Measurements from ENCODE around the gene PRKAR1B.

PRKAR1B gene

DNA sequence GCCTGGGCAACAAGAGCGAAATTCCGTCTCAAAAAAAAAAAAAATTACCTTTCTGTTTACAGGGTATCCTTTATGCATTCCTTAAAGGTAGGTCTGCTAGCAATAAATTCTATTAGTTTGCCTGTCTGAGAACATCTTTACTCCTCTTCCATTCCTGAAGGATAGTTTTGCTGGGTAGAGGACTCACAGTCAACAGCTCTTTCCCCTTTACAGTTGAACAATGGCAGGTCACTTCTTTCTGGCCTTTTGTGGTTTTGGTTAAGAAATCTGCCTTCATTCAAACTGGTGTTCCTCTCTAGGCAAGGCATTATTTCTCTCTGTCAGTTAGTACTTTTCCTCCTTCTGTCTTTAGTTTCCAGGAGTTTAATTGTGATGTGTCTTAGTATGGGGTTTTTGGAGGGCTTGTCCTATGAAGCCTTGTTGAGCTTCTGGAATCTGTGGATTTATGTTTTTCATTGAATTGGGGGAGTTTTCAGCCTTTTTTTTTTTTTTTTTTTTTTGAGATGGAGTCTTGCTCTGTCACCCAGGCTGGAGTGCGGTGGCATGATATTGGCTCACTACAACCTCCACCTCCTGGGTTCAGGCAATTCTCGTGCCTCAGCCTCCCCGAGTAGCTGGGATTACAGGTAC lies 5.3 kb downstream of the PRKAR1B start:
- no peak for DNase-seq (ENCODE audit: low read depth in 2 of 2)

DNA sequence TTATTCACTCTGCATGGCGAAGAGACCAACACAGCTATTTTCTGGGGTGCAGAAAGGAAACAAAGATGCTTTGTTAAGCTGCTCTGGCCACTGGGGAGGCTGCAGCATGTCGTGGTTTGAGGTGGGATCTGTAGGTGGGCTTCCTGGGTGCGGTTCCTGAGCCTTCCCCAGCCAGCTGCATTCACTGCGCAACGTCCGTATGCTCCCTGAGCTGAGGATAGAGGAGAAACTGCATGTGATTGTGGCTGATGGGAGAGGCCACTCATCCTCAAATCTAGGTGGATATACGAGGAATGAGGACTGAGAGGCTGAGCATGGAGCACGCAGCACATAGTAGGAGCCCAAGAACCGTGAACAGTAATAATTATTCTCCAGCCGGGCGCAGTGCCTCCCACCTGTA lies 10.4 kb downstream of the PRKAR1B start:
- DNase-seq (ENCODE audit: low read depth in 2 of 2), result no peak

DNA sequence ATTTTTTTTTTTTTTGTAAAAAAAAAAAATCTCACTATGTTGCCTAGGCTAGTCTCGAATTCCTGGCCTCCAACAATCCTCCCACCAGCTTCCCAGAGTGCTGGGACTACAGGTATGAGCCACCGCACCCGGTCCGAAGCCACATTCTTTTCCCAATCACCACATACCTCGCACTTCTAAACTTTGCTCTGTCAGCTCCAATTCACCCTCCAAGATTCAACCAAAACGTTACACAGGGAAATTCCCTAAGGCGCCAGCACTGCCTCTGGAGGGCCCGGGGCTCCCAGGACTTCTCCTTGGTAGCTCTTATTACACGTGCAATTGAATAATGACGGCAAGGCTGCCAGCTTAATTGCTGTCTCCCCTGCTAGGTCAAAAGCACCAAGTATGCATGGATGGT lies 10.9 kb downstream of the PRKAR1B start:
- no peak for DNase-seq (ENCODE audit: low read depth in 2 of 2)

DNA sequence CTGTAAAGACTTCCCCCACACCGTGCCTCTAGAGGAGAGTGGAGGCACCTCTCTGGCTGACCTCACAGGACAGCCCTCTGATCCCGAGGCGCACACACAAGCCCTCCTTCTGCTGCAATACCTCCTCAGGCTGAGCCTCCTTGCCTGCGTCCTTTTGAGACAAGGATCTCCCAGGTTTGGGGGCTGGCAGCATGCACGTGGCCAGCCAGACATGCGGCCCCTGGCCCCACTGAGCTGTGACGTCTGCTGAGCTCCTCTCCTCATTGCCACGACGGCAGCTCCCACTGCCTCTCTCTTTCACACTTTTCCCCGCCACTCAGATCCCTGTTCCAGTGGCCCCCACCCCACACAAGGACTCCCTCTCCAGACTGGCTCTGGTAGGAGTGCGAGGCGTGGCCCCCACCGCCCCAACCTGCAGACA lies 12.8 kb downstream of the PRKAR1B start:
- DNase-seq (ENCODE audit: low read depth in 2 of 2), result no peak

DNA sequence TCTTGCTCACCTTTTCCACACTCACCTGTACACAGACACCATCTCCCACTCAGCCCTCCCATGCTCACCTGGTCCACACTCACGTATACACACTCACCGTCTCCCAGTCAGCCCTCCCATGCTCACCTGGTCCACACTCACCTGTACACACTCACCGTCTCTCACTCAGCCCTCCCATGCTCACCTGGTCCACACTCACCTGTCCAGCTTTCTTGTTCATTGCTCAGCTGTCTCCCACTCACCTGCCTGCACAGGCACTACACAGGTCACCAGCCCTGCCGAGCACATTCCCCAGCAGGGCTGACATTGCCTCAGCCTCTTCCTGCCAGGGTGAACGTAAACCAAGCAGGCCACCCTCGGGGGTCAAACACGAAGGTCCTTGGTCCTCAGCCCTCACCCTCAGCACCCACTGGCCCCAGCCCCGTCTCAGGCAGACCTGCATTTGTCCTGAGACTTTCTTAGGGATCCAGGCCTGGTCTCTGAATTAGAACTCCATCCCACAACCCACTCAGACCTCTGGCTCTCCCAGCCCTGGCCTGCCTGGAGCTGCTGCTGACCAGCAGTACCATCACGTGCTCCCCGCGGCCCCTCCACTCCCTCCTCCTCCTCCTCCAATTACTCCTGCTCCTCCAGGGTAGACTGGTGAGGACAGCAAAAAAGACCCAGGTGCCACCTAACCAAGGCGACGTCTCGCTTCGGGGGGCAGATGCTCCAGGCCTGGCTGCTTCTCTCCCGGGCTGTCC lies 13.4 kb downstream of the PRKAR1B start:
- DNase-seq (ENCODE audit: low read depth in 2 of 2), result no peak

DNA sequence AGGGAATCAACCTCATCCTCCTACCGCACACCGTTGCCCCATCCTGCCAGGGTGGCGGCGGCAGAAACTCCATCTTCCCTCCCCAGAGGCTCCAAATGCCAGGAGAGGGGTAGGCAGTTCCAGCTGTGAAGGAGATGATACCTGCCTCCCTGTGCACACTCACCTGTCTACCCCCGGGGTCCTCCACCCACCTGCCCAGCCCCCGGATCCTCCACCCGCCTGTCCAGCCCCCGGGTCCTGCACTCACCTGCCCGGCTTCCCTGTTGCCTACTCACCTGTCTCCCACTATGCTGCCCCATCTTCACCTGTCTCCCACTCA lies 14.0 kb downstream of the PRKAR1B start:
- DNase-seq (ENCODE audit: low read depth in 2 of 2), result no peak

DNA sequence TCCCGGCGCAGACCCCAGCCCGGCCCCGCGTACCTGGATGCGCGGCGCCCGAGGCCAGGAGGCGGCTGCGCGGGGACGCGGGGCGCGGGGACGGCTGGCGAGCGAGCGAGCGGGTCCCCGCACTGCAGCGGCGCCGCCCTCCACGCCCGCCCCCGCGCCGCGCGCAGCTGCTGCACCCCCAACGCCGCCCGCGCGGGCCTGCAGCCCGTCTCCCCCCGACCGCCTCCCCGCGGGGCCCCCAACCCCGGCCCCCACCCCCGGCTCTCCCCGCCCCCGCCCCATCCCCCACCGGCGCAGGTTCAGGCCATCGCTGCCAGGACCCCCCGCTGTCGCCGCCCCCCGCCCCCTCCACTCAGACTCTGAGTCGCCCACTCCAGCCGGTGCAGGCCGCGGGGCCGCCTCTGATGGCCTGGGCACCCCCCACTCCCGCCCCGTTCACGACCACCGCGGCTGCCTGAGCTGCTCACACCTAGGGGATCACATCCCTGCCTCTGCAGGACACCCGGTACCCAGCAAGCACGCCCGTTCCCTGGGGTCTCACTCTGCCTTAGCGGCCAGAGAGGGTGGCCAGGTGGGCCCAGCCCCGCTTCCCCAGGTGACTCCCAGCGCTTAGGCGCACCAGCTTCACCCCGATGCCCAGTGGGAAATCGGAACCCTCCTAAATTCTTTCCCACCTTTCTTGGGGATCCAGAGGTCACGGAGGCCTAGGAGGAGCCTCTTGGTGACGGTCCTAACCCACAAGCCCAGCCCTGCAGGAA lies 14.5 kb downstream of the PRKAR1B start:
- no peak for DNase-seq (ENCODE audit: low read depth in 2 of 2)

DNA sequence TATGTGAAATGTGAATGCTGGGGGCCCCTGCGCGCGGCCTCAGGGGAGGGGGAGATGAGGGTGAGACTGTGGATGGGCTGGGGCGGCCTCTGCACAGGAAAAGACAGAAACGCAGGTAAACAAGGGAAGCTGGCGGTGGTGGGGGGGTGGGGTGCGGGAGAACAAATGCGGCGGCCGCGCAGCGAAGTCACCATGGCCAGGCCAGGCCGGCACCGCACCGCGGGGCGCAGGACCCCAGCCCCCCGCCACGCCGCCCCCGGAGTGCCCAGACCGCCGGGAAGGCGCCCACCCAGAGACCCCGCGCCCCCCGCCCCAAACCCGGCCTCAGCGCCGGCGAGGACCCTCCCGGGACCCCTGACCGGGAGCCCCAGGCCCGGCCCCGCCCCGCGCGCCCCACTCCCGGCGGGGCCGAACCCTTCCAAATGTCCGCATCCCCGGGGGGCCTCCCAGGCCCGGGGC lies 15.1 kb downstream of the PRKAR1B start:
- DNase-seq (ENCODE audit: low read depth in 2 of 2), result no peak

DNA sequence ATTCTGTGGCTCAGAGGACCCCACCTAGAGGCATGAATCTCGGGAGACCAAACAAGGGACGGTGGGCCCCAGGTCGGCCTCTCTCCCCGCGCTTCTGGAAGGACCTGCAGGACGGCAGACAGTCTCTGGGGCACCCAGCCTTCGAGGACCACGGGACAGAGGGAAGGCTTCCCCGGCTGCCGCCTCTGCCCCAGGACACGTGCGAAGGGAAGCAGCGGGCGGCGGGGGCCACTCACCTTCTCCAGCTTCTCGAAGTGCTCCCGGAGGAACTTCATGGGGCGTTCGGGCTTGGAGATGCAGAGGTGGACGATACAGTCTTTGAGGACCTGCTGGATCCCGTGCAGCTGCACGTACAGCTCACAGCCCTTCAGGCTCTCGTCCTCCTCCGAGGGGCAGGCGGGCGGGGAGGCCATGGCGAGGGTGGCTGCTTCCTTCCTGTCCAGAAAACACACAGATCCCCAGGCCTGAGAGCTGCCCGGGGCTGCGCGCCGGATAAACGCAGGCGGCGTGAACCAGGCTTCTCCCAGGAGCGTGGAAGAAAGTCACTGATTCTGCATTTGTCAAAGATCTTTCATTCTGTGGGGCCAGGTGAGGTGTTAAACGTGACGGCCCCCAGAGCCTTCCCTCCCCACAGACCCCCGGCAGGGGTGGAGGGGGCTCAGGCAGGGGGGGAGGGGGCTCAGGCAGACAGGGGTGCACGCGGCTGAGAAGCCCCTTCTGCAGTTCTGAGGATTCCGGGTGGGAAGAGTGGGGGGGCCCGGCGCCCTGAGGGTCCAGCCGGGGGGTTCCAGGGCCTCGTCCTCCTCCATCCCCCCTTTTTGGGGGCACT lies 15.8 kb downstream of the PRKAR1B start:
- no peak for DNase-seq (ENCODE audit: low read depth in 2 of 2)

DNA sequence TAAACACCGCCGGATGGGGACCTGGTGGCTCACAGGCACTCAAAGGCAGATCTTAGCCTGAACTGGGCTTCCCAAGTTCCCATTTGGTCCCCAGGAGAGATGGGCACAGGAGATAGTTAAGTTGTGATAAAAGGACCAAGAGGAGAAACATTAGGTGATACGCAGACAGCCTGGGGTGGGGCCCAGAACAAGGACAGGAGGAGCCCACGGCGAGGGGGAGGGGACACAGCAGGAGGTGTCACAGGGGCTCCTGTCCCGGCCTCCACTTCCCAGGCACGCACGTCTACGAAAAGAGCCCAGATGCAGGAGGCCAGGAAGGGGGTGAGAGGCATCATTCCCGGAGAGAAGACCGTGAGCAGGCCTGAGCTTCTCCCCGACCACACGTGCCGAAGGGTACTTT lies 16.9 kb downstream of the PRKAR1B start:
- DNase-seq (ENCODE audit: low read depth in 2 of 2), result no peak

DNA sequence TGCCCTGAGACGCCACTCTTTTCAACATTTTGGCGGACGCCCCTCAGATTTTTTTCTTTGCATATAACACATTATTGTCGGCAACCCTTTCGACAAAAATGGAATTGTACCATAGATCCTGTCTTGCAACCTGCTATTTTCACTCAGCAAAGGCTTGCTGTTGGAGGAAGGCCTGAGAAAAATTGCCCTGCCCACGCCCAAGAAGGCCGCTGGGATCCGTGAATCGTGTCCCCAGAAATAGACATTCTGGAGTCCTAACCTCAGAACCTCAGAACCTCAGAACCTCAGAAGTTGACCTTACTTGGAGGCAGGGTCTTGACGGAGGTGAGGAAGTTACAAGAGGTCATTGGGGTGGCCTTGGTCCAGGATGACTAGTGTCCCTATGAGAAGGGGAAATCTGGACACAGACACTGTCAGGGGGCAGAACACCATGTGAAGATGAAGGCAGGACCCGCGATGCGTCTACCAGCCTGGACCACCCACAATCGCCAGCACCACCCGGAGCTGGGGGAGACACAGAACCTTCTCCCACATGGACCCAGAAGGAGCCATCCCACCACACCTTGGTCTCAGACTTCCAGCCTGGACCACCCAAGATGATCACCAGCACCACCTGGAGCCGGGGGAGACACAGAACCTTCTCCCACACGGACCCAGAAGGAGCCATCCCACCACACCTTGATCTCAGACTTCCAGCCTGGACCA lies 19.6 kb downstream of the PRKAR1B start:
- no peak for DNase-seq (ENCODE audit: low read depth in 2 of 2)

DNA sequence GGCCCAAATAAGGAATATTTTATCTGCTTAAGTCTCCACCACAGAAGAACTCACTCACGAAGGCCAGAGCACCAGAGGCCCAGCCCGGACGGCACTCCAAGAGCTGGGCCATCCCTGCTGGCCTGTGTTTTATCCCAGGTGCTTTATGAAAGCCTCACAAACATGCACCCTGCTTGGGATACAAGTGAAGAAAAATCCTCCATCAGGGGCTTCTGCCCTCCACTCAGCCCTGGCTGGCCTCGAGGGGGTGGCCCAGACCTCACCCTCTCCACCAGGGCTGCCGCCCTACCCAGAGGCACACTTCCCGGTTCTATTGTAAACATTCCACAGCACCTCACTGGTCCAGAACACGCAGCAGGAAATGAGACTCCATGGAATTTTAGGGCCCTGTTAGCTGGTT lies 20.4 kb downstream of the PRKAR1B start:
- DNase-seq (ENCODE audit: low read depth in 2 of 2), result no peak

DNA sequence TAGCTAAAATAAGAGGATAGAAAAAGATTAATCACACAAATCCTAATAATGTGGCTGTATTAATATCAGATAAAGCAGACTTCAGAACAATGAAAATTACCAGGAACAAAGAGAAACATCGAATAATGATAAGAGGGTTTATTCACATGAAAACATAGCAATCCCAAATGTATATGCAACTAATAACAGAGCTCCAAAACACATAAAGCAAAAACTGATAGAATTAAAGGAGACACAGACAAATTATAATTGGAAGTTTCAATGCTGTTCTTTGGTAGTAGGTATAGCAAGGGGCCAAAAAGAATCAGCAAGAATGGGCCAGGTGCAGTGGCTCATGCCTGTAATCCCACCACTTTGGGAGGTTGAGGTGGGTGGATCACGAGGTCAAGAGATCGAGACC lies 24.0 kb downstream of the PRKAR1B start:
- no peak for DNase-seq (ENCODE audit: low read depth in 2 of 2)

DNA sequence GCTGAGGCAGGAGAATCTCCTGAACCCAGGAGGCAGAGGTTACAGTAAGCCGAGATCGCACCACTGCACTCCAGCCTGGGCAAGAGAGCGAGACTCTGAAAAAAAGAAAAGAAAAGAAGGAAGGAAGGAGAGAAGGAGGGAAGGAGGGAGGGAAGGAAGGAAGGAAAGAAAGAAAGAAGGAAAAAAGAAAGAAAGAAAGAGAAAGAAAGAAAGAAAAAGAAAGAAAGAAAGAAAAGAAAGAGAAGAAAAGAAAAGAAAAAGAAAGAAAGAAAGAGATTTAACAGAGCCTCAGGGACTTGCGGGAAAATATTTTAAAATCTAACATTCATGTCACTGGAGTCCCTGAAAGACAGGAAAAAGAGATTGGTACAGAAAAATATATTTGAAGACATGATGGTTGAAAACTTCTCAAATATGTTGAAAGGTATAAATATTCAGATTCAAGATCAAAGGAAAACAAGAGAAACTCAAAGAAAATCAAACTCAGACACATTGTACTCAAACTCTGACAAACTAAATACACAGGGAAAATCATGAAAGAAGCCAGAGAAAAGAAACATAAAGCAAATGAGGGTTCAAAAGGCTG lies 25.9 kb downstream of the PRKAR1B start:
- DNase-seq (ENCODE audit: low read depth in 2 of 2), result no peak

DNA sequence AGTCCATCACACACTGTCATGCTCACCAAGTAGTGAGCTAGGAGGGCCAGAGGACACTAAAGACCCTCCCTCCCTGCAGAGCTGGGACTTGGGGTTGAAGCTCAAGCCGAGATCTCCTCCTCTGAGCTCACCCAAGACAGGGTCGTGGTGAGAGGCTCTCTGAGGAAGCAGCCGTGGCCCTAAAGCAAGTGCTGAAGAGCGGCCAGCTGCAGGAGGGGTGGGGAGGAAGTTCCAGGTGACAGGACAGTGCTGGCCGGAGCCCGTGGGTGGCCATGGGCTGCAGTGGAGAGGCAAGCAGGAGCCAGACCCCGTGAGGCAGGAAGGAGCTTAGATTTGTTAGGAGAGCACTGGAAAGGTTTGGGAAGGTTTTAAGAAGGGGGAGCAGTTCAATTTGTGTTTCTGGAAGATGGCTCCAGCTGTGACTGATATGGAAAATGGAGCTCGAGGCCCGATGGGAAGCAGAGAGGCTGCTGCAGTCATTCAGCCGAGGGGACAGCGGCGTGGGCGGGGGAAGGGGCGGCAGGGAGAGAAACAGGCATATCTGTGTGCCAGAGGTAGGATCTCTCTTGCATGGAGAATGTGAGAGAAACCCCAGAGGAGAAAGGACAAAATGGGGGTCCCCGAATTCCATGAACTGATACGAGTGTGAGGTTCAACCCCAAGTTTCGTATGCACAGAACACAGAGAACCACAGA lies 27.5 kb downstream of the PRKAR1B start:
- DNase-seq (ENCODE audit: low read depth in 2 of 2), result no peak

DNA sequence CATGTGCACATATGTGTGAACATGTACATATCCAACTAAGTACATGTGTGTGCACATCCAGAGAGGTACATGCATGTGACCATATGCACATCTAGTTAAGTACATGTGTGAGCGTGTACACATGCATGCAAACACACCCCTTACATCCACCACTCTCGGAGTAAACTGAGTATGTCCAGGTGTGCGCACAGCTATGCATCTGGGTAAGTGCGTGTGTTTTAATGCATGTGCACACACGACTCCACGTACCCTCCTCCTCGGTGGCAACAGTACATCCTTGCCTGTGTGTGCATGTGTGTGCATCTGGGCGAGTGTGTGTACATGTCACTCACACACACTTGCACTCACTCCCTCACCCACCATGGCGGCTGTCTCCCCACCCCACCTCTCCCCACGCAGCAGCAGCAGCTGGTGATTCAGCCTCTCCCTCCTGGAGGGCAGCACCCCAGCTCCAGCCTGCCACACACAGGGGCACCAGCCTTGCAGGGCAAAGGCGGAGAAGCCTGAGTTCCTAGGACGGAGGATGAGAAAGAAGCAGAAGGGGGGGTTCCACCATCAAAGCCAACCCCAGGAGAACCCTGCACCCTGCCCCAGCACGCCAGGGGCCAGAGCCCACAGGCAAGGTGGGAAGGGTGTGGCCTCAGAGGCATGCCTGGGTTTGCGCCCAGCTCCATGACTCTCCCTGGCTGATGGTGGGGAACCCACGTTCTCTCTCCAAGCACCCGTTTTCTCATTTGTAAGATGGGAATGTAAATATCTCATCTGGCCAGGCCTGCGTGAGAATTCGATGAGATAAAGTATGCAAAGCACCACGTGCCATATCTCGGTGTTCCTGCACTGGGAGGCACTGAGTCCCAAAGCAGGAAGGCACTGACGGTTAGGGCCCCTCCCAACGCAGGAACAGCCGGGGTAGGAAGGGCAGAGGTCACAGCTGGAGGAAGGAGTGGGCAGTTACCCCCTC lies 28.3 kb downstream of the PRKAR1B start:
- DNase-seq (ENCODE audit: low read depth in 2 of 2), result no peak

DNA sequence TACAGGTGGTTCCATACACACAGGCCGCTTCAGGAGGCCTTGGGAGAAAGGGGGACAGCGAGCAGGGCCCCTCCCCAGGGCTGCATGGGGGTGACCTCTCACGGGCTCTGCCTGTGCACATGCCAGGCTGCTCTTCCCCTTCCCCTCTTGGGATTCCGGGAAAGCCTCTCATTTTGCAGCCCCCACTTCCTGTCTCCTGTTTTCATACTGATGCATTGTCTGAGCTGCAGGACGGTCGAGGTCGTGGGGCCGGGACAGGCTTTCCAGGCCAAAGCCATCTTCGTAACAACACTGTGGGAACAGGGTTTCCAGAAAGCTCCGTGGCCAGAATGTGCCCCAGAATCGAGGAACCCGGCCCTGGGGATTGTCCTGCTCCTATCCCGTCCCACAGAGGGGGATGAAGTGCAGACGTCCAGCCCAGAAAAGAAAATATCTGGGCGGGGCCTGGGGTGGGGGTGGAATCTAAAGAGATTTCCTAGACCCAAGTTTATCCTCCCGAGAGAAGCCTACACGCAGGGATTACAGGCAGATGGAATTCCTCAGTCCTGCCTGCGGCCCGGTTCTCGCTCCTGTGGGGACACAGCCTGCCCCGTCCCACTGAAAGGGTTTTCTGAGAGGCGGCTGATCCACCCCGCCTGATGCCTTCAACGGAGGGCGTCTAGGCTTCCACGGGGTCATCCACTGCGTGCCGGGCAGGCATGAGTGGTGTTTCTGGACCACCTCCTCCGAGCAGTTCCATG lies 30.1 kb downstream of the PRKAR1B start:
- DNase-seq (ENCODE audit: low read depth in 2 of 2), result no peak

DNA sequence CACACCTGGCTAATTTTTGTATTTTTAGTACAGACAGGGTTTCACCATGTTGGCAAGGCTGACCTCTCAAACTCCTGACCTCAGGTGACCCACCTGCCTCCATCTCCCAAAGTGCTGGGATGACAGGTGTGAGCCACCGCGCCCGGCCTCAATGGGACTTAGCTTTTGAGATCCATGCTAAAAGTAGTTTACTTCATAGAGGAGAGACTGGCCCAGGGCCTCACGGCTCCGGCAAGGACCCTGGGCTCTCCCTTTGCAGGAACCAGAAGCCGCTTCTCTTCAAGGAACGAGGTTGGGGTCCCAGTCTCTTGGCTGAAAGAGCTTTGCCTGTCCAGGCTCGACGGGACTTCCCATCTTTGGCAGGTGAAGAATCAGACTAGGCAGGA lies 30.7 kb downstream of the PRKAR1B start:
- no peak for DNase-seq (ENCODE audit: low read depth in 2 of 2)

DNA sequence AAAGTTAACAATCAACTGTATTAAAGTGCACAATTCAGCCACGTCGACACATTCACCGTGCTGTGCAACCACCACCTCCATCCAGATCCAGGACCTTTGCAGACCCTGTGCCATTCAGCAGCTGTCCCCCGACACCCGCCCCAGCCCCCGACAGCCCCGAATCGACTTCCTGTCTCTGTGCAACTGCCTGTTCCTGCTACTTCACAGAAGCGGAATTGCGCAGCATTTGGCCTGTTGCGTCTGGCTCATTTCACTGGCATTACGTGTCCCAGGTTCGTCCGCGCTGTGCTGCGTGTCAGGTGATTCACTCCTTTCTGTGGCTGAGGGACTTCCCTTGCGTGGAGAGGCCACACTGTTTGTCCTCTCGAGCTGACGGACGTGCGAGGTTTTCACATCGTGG lies 33.8 kb downstream of the PRKAR1B start:
- no peak for DNase-seq (ENCODE audit: low read depth in 2 of 2)

All from stimulated activated CD4-positive, alpha-beta T cell treated with anti-CD3 and anti-CD28 coated beads, Interleukin-15, amount 100 ng/mL, for 48 hours (primary cell).